Upper lobe of left lung (tissue), 6 donors: ENCODE results near the gene CYB5B. TPM values are rescaled to one million over a fixed set of nuclear protein-coding genes. Genes with fewer than 3 reads are reported as not detected.

Source experiments
- ATAC-seq, 2 donors: fragments of 200-7000 bp; cut with Tn5 transposase; one replicate each; pipeline ENCODE4 v1.9.1; 2022; ENCODE audit warnings: mild to moderate bottlenecking in 2 of 2, moderate library complexity in 2 of 2; ENCODE audit not compliant: low FRiP score in 2 of 2
- DNase-seq, 2 donors: peaks; one replicate each; pipeline ENCODE4 v3.0.0-alpha.2; 2019 to 2020
- H3K27ac ChIP-seq, 4 donors: fragments of 200-600 bp; sonication (generic); one replicate each; pipeline ENCODE4 v1.5.1; 2016 to 2019
- H3K27me3 ChIP-seq, 4 donors: fragments of 200-600 bp; sonication (generic); one replicate each; pipeline ENCODE4 v1.5.1; 2017 to 2019
- H3K36me3 ChIP-seq, 4 donors: fragments of 200-600 bp; sonication (generic); one replicate each; pipeline ENCODE4 v1.5.1; 2016 to 2019
- H3K4me1 ChIP-seq, 4 donors: fragments of 200-600 bp; sonication (generic); one replicate each; pipeline ENCODE4 v1.5.1; 2018 to 2019
- H3K4me3 ChIP-seq, 4 donors: fragments of 200-600 bp; sonication (generic); one replicate each; pipeline ENCODE4 v1.5.1; 2017 to 2019; ENCODE audit warnings: mild to moderate bottlenecking in 2 of 4, moderate library complexity in 1 of 4
- H3K9me3 ChIP-seq, 4 donors: fragments of 200-600 bp; sonication (generic); one replicate each; pipeline ENCODE4 v1.5.1; 2018 to 2019
- EP300 ChIP-seq, 4 donors: sonication (generic); formaldehyde crosslinking; IDR thresholded peaks; one replicate each; pipeline ENCODE4 v1.5.1; 2017; ENCODE audit warnings: antibody characterized with exemption in 4 of 4, control low read depth in 2 of 4
- POLR2A ChIP-seq, 4 donors: fragments of 450-650 bp; IDR thresholded peaks; one replicate each; pipeline ENCODE4 v1.5.1; 2016 to 2017; ENCODE audit warnings: antibody characterized with exemption in 4 of 4, mild to moderate bottlenecking in 2 of 4
- POLR2AphosphoS5 ChIP-seq, 2 donors: sonication (generic); formaldehyde crosslinking; IDR thresholded peaks; one replicate each; pipeline ENCODE4 v1.5.1; 2017; ENCODE audit warnings: antibody characterized with exemption in 2 of 2
- WGBS, 2 donors: methylation state at CpG; one replicate each; pipeline ENCODE4 v1.1.5; 2017 to 2018; 5-methylcytosine and 5-hydroxymethylcytosine counted together
- total RNA-seq, 6 donors: library from RNA; depleted of rRNA in 4 of 6; stranded (reverse); fragments of >200 nt in 4 of 6; gene quantifications; one replicate each; pipeline versions ENCODE4 v1.1.0 to v1.2.1, GENCODE V29; 2016 to 2021
- TF ChIP-seq, protein P1 (sequence below), 6 experiments: fragments of 450-650 bp in 4 of 6; fragments of 200-600 bp in 2 of 6; sonication (generic) in 2 of 6; IDR thresholded peaks; one replicate each; pipeline ENCODE4 v1.5.1; 2016 to 2019; ENCODE audit warnings: antibody characterized with exemption in 6 of 6
- donor health status: DM: no; HTN: no; CAD: no; lungs with moderate emphysema.
- donor health status: DM: no; HTN: yes; CAD: no; lungs with severe emphysema.

CYB5B gene
- total RNA-seq, 6 donors from 2014 or later, result 25.2 to 93.1 (median 69.4) TPM

DNA sequence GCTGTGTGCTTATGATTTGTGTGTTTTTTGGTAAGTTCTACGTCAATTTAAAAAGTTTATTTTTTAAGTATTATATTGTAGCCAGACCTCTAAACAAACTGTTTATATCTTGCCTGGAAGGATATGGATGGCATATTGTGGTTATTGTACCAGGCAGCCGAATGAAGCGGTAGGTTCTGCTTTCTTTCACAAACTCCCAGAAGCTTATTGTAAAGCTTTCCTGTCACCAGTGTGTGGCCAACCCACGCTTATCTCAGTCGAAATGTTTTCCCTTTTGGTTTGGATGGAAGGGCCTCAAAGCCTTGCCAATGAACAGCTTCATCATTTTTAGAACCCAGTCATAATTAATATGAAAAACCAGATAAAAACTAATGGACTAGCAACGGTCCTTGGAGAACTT lies 53.1 kb downstream of the CYB5B start:
- H3K27ac ChIP-seq, result peak overlapping the region in 1 of 4 donors; percentile 11
- H3K4me3 ChIP-seq, result no peak overlapping the region
- TF ChIP-seq, protein P1, sequence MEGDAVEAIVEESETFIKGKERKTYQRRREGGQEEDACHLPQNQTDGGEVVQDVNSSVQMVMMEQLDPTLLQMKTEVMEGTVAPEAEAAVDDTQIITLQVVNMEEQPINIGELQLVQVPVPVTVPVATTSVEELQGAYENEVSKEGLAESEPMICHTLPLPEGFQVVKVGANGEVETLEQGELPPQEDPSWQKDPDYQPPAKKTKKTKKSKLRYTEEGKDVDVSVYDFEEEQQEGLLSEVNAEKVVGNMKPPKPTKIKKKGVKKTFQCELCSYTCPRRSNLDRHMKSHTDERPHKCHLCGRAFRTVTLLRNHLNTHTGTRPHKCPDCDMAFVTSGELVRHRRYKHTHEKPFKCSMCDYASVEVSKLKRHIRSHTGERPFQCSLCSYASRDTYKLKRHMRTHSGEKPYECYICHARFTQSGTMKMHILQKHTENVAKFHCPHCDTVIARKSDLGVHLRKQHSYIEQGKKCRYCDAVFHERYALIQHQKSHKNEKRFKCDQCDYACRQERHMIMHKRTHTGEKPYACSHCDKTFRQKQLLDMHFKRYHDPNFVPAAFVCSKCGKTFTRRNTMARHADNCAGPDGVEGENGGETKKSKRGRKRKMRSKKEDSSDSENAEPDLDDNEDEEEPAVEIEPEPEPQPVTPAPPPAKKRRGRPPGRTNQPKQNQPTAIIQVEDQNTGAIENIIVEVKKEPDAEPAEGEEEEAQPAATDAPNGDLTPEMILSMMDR (IDR thresholded peaks at IDR 0.05), result no peak
- TF ChIP-seq POLR2A (IDR thresholded peaks at IDR 0.05), result no peak
- TF ChIP-seq EP300 (IDR thresholded peaks at IDR 0.05), result no peak
- no peak for TF ChIP-seq POLR2AphosphoS5 (IDR thresholded peaks at IDR 0.05)
- H3K4me1 ChIP-seq, result peaks cover 9 to 18% (median 10%) of the 10 kb centered on the region in 4 donors
- no peaks in the 10 kb centered on the region for H3K36me3 ChIP-seq
- WGBS, 2 donors, result 38 to 43% methylated on average over 6 of the region's 6 CpGs
- H3K9me3 ChIP-seq, result no peaks in the 10 kb centered on the region
- ATAC-seq (no peak), DNase-seq (no peak)
- H3K27me3 ChIP-seq, result no peaks in the 10 kb centered on the region

DNA sequence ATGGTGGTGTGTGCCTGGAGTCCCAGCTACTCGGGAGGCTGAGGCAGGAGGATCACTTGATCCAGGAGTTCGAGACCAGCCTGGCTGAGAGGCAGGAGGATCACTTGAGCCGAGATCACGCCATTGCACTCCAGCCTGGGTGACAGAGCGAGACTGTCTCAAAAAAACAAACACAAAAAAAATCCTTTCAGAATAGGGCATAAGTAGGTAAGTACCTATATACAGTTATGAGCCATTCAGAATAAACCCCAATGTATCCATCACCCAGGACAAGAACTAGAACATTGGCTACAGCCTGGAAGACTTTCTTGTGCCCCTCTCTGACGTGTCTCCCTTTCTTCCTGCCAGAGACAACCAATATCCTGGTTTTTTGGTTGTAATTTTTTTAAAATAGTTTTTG lies 54.3 kb downstream of the CYB5B start:
- H3K36me3 ChIP-seq, result no peaks in the 10 kb centered on the region
- no peaks in the 10 kb centered on the region for H3K9me3 ChIP-seq
- no peak overlapping the region for H3K4me3 ChIP-seq
- ATAC-seq (no peak), DNase-seq (no peak)
- TF ChIP-seq POLR2A (IDR thresholded peaks at IDR 0.05), result no peak
- no peak for TF ChIP-seq POLR2AphosphoS5 (IDR thresholded peaks at IDR 0.05)
- TF ChIP-seq EP300 (IDR thresholded peaks at IDR 0.05), result no peak
- TF ChIP-seq, protein P1 (IDR thresholded peaks at IDR 0.05), result no peak
- H3K27ac ChIP-seq, result no peak overlapping the region
- WGBS, 2 donors, result 95 to 98% methylated on average over 6 of the region's 6 CpGs
- peaks cover 14 to 20% (median 18%) of the 10 kb centered on the region in 4 donors for H3K4me1 ChIP-seq
- H3K27me3 ChIP-seq, result no peaks in the 10 kb centered on the region

DNA sequence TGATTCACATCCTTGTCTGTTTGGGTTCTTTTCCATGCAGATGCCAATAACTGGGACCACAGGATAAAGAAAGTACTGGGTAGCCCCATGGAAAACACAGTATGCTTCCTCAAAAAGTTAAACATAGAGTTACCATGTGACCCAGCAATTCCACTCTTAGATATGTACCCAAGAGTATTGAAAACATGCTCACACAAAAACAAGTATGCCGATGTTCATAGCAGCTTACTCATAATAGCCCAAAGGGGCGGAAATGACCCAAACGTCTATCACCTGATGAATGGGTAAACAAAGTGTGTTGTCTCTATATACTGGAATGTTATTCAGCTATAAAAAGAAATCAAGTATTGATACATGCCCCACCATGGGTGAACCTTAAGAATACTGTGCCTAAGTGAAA lies 55.4 kb downstream of the CYB5B start:
- H3K27me3 ChIP-seq, result no peaks in the 10 kb centered on the region
- WGBS, 2 donors, result 76 to 85% methylated on average over 3 of the region's 3 CpGs
- ATAC-seq, result no peak
- DNase-seq, result no peak
- TF ChIP-seq EP300 (IDR thresholded peaks at IDR 0.05) (no peak), POLR2AphosphoS5 (IDR thresholded peaks at IDR 0.05) (no peak), POLR2A (IDR thresholded peaks at IDR 0.05) (no peak)
- TF ChIP-seq, protein P1 (IDR thresholded peaks at IDR 0.05), result no peak
- no peak overlapping the region for H3K27ac ChIP-seq
- H3K4me1 ChIP-seq, result peaks cover 14 to 20% (median 18%) of the 10 kb centered on the region in 4 donors
- H3K9me3 ChIP-seq, result no peaks in the 10 kb centered on the region
- no peaks in the 10 kb centered on the region for H3K36me3 ChIP-seq
- no peak overlapping the region for H3K4me3 ChIP-seq

DNA sequence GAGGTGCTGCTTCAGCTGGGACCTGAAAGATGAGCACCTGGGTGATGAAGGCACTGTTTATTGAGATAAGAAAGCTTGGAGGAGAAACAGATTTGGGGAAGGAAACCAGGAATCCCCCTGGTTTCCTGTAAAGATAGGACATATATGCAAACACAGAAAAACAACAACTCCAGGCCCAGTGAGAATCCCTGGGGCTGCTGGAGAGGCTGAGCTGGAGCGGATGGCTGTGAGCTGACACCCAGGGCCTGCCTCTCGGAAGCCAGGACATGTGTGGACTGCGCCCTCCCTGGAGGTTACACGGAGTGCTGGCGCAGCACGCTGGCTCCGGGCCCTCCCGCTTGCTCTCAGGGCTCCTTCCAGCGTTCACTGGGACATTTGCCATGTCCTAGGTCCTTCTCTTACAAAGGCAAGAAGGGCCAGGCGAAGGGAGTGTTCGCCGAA lies 57.5 kb downstream of the CYB5B start:
- Histone ChIP-seq H3K27me3 (no peaks in the 10 kb centered on the region), H3K27ac (peak overlapping the region; percentile 73 to 79 (median 76)), H3K9me3 (no peaks in the 10 kb centered on the region), H3K4me1 (peaks cover 14 to 18% (median 18%) of the 10 kb centered on the region in 4 donors), H3K36me3 (no peaks in the 10 kb centered on the region), H3K4me3 (peak overlapping the region in 1 of 4 donors; percentile 21)
- ATAC-seq (peak; percentile 87 to 92), DNase-seq (peak; percentile 89 to 93)
- WGBS, 2 donors, result 18 to 22% methylated on average over 11 to 12 of the region's 12 CpGs
- TF ChIP-seq POLR2AphosphoS5 (IDR thresholded peaks at IDR 0.05) (peak; percentile 32 to 65), EP300 (IDR thresholded peaks at IDR 0.05) (peak in 1 of 4 donors; percentile 23), POLR2A (IDR thresholded peaks at IDR 0.05) (no peak)
- TF ChIP-seq, protein P1 (IDR thresholded peaks at IDR 0.05), result peak in 2 of 6 experiments; percentile 26 to 32

DNA sequence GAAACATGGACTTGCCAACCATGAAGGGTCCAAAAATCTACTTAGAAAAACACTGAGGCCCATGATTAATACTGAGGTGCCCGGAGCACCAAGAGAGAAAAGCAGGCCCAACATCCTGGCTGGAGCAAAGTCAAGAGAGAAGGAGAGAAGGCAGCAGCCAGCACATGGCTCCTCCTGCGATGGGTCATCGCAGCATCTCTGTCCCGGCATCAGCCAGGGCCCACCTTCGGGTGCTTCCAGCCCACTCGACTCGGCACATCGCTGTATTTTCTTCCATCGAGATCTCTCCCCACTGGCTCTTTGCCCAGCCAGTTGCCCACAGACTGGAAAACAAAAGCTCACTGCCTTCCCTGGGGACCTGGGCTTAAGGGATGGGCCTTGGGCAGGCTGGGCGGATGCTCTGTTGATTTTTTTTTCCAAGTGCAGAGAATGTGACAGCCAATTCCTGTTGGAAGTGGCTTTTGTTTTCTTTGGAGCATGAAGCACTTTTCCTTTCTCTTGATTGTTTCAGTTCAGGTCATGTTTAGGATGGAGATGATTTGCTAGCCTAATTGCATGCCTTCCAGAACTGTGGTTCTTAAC lies 58.1 kb downstream of the CYB5B start:
- Histone ChIP-seq H3K4me1 (peaks cover 14 to 18% (median 16%) of the 10 kb centered on the region in 4 donors), H3K9me3 (no peaks in the 10 kb centered on the region), H3K4me3 (peak overlapping the region in 2 of 4 donors; percentile 1 to 21), H3K27ac (peak overlapping the region; percentile 73 to 79 (median 76)), H3K27me3 (no peaks in the 10 kb centered on the region), H3K36me3 (no peaks in the 10 kb centered on the region)
- 46 to 54% methylated on average over 10 of the region's 10 CpGs for WGBS, 2 donors
- TF ChIP-seq EP300 (IDR thresholded peaks at IDR 0.05), result no peak
- TF ChIP-seq POLR2AphosphoS5 (IDR thresholded peaks at IDR 0.05), result peak in 1 of 2 donors; percentile 14
- peak in 1 of 2 donors; percentile 25 for DNase-seq
- ATAC-seq, result peak; percentile 50 to 75
